HG03558 (cell line): ENCODE measurements around the gene UBAC1.
"Not testable (repeated sequence)": the region's sequence is repeated elsewhere in the genome, so short reads cannot be mapped to it uniquely, and the experiment has no call there.

ENCODE experiments used
- ATAC-seq: cut with Tn5 transposase; IDR thresholded peaks from one replicate; pipeline ENCODE4 v1.9.1; 2021; ENCODE audit warnings: moderate number of reproducible peaks; ENCODE audit not compliant: unreplicated experiment; ENCODE audit errors: extremely low read depth

UBAC1 gene

GRCh38 chr9:135979547-135980166, 18.5 kb upstream of the UBAC1 start:
- ATAC-seq: no peak

- ATAC-seq: no peak
Observed at GRCh38 chr9:135978642-135979546, 17.7 kb upstream of the UBAC1 start.

GRCh38 chr9:135976944-135977343, 15.8 kb upstream of the UBAC1 start:
- no peak for ATAC-seq

- ATAC-seq: no peak
Observed at GRCh38 chr9:135976531-135976930, 15.4 kb upstream of the UBAC1 start.

- no peak for ATAC-seq
Observed at GRCh38 chr9:135975834-135976233, 14.7 kb upstream of the UBAC1 start.

GRCh38 chr9:135974220-135974573, 13.0 kb upstream of the UBAC1 start:
- no peak for ATAC-seq

- ATAC-seq: no peak
Observed at GRCh38 chr9:135973277-135974219, 12.4 kb upstream of the UBAC1 start.

- ATAC-seq: no peak
Observed at GRCh38 chr9:135971892-135972291, 10.7 kb upstream of the UBAC1 start.

GRCh38 chr9:135971111-135971766, 10.1 kb upstream of the UBAC1 start:
- no peak for ATAC-seq

- ATAC-seq: no peak
Observed at GRCh38 chr9:135970128-135970815, 9.1 kb upstream of the UBAC1 start.

- ATAC-seq: no peak
Observed at GRCh38 chr9:135969064-135969683, 8.0 kb upstream of the UBAC1 start.

- no peak for ATAC-seq
Observed at GRCh38 chr9:135968601-135969000, 7.4 kb upstream of the UBAC1 start.

- ATAC-seq: no peak
Observed at GRCh38 chr9:135968083-135968476, 6.9 kb upstream of the UBAC1 start.

GRCh38 chr9:135966916-135967260, 5.7 kb upstream of the UBAC1 start:
- not testable (repeated sequence) for ATAC-seq

- ATAC-seq: no peak
Observed at GRCh38 chr9:135965124-135965756, 4.1 kb upstream of the UBAC1 start.

GRCh38 chr9:135963938-135964337, 2.8 kb upstream of the UBAC1 start:
- no peak for ATAC-seq

GRCh38 chr9:135963338-135963737, 2.2 kb upstream of the UBAC1 start:
- no peak for ATAC-seq

GRCh38 chr9:135962696-135963307, 1.6 kb upstream of the UBAC1 start:
- no peak for ATAC-seq
